ENCODE results near the gene DAGLA. TPM values are rescaled to one million over a fixed set of nuclear protein-coding genes. Genes with fewer than 3 reads are reported as not detected.

Gene DAGLA
- total RNA-seq, 1 donor from 2014 or later, result 0.18 TPM

DNA sequence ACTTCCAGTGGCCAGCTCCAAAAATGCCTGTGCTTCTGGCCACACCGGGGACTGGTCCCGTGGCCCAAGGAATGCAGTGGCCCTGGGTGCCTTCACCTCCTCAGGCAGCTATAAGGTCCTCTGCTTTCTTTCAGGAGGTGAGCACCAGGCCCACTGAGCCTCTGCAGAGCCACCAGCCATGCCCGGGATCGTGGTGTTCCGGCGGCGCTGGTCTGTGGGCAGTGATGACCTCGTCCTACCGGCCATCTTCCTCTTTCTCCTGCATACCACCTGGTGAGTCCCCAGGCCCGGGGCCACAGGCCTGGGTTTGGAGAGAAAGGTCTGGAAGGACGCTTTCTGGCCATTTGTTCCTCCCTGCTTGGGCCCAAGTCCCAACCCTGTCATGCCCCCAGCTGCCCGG is 39.8 kb downstream of the DAGLA start:
- H3K27ac Mint-ChIP-seq, result no peak overlapping the region
- H3K4me1 Mint-ChIP-seq (ENCODE audit: low read depth), result no peaks in the 10 kb centered on the region
- H3K27me3 Mint-ChIP-seq (ENCODE audit: insufficient read depth), result no peaks in the 10 kb centered on the region
- H3K36me3 Mint-ChIP-seq (ENCODE audit: low read depth), result no peaks in the 10 kb centered on the region
- no peak overlapping the region for H3K4me3 Mint-ChIP-seq
- no peak for DNase-seq (ENCODE audit: low spot score)
- H3K9me3 Mint-ChIP-seq, result no peaks in the 10 kb centered on the region
- intact Hi-C loops (cut with micrococcal nuclease), result no loop called here

DNA sequence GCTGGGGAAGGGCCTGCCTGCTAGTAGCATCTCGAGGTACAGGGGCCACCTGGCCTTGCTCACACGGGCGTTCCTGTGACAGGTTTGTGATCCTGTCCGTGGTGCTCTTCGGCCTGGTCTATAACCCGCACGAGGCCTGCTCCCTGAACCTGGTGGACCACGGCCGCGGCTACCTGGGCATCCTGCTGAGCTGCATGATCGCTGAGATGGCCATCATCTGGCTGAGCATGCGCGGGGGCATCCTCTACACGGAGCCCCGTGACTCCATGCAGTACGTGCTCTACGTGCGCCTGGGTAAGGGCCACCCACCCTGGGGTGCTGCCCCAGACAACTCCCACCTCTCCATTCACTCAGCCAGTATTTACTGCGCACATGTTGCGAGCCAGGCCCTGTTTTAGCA is 40.4 kb downstream of the DAGLA start:
- intact Hi-C loops (cut with micrococcal nuclease), result no loop called here
- DNase-seq (ENCODE audit: low spot score), result no peak
- H3K27ac Mint-ChIP-seq, result no peak overlapping the region
- H3K27me3 Mint-ChIP-seq (ENCODE audit: insufficient read depth), result no peaks in the 10 kb centered on the region
- no peak overlapping the region for H3K4me3 Mint-ChIP-seq
- no peaks in the 10 kb centered on the region for H3K9me3 Mint-ChIP-seq
- H3K4me1 Mint-ChIP-seq (ENCODE audit: low read depth), result no peaks in the 10 kb centered on the region
- H3K36me3 Mint-ChIP-seq (ENCODE audit: low read depth), result no peaks in the 10 kb centered on the region

GRCh38 chr11:61724437-61724836 is 44.2 kb downstream of the DAGLA start:
- Mint-ChIP-seq H3K27me3 (ENCODE audit: insufficient read depth) (no peaks in the 10 kb centered on the region), H3K36me3 (ENCODE audit: low read depth) (no peaks in the 10 kb centered on the region), H3K4me3 (no peak overlapping the region), H3K9me3 (no peaks in the 10 kb centered on the region), H3K4me1 (ENCODE audit: low read depth) (no peaks in the 10 kb centered on the region), H3K27ac (no peak overlapping the region)
- DNase-seq (ENCODE audit: low spot score), result no peak
- intact Hi-C loops (cut with micrococcal nuclease), result no loop called here

DNA sequence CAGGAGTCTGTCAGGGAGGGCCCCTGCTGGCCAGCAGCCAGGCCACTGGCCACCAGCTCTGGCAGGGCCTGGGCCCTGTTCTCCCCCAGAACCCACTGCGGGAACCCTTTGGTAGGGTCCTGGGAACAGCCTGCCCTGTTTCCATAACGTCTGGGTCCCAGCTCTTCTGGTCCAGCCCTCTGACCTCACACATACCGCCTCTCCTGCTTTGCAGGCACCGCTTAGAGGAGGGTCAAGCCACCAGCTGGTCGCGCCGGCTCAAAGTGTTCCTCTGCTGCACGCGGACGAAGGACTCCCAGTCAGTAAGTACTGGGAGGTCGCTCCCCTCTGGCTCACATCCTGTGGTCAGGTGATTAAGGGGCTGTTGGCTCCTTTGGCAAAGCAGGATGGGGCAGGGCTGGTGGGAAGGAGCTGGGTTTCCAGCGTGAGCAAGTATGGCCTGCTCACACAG is 45.6 kb downstream of the DAGLA start:
- intact Hi-C loops (cut with micrococcal nuclease), result no loop called here
- no peak for DNase-seq (ENCODE audit: low spot score)
- H3K36me3 Mint-ChIP-seq (ENCODE audit: low read depth), result no peaks in the 10 kb centered on the region
- H3K4me1 Mint-ChIP-seq (ENCODE audit: low read depth), result no peaks in the 10 kb centered on the region
- no peaks in the 10 kb centered on the region for H3K27me3 Mint-ChIP-seq (ENCODE audit: insufficient read depth)
- no peak overlapping the region for H3K27ac Mint-ChIP-seq
- H3K4me3 Mint-ChIP-seq, result no peak overlapping the region
- H3K9me3 Mint-ChIP-seq, result no peaks in the 10 kb centered on the region

DNA sequence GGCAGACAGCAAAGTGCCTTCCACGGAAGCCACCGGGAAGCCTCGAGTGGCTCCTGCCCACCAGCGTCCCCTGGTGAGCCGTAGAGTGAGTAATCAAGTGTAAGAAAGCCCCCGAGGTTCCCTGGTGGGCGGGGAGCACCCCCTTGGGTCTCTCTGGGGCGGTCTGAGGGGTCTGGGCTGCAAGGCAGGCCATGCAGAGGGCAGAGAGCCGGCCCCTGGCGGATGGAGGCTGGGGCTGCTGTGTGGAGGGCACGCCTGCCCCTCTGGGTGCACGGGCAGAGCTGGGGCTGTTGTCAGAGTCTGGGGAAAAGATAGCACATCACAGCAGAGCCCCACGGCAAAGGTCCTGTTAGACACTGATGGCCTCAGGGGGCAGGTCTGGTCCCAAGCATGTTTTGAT is 46.6 kb downstream of the DAGLA start:
- Mint-ChIP-seq H3K27ac (no peak overlapping the region), H3K9me3 (no peaks in the 10 kb centered on the region), H3K4me1 (ENCODE audit: low read depth) (no peaks in the 10 kb centered on the region), H3K36me3 (ENCODE audit: low read depth) (no peaks in the 10 kb centered on the region), H3K27me3 (ENCODE audit: insufficient read depth) (peaks cover 2% of the 10 kb centered on the region), H3K4me3 (no peak overlapping the region)
- no peak for DNase-seq (ENCODE audit: low spot score)
- intact Hi-C loops (cut with micrococcal nuclease), result no loop called here

DNA sequence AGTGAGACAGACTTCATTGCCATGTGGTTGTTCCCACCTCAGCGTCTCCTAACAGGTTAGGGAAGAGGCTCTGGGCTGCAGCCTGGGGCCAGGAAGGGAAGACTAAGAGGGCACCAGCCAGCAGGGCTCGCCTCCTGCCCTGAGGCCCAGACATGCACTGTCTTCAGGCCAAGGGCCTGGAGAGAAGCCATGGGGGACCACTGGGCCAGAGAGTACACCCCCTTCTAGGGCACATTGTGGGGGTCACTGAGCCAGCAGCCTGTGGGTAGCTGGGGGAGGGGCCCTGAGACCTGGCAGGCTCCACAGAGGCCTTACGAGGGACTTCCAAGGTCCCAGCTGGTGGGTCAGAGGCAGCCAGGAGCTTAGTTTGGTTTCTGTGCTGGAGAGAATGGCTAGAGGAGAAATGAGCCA is 47.2 kb downstream of the DAGLA start:
- intact Hi-C loops (cut with micrococcal nuclease), result no loop called here
- Mint-ChIP-seq H3K4me3 (no peak overlapping the region), H3K4me1 (ENCODE audit: low read depth) (no peaks in the 10 kb centered on the region), H3K27ac (no peak overlapping the region), H3K27me3 (ENCODE audit: insufficient read depth) (peaks cover 3% of the 10 kb centered on the region), H3K36me3 (ENCODE audit: low read depth) (no peaks in the 10 kb centered on the region), H3K9me3 (no peaks in the 10 kb centered on the region)
- DNase-seq (ENCODE audit: low spot score), result no peak

GRCh38 chr11:61728066-61728939 is 48.1 kb downstream of the DAGLA start:
- no peak overlapping the region for H3K4me3 Mint-ChIP-seq
- H3K4me1 Mint-ChIP-seq (ENCODE audit: low read depth), result peaks cover 2% of the 10 kb centered on the region
- H3K27me3 Mint-ChIP-seq (ENCODE audit: insufficient read depth), result peaks cover 3% of the 10 kb centered on the region
- H3K27ac Mint-ChIP-seq, result no peak overlapping the region
- no peaks in the 10 kb centered on the region for H3K9me3 Mint-ChIP-seq
- DNase-seq (ENCODE audit: low spot score), result no peak
- H3K36me3 Mint-ChIP-seq (ENCODE audit: low read depth), result no peaks in the 10 kb centered on the region
- intact Hi-C loops (cut with micrococcal nuclease), result no loop called here

- no peaks in the 10 kb centered on the region for H3K36me3 Mint-ChIP-seq (ENCODE audit: low read depth)
- peaks cover 3% of the 10 kb centered on the region for H3K27me3 Mint-ChIP-seq (ENCODE audit: insufficient read depth)
- H3K4me3 Mint-ChIP-seq, result no peak overlapping the region
- no peak overlapping the region for H3K27ac Mint-ChIP-seq
- intact Hi-C loops (cut with micrococcal nuclease), result no loop called here
- no peaks in the 10 kb centered on the region for H3K9me3 Mint-ChIP-seq
- peaks cover 4% of the 10 kb centered on the region for H3K4me1 Mint-ChIP-seq (ENCODE audit: low read depth)
- DNase-seq (ENCODE audit: low spot score), result no peak
Observed at GRCh38 chr11:61728940-61729219, 48.7 kb downstream of the DAGLA start.

DNA sequence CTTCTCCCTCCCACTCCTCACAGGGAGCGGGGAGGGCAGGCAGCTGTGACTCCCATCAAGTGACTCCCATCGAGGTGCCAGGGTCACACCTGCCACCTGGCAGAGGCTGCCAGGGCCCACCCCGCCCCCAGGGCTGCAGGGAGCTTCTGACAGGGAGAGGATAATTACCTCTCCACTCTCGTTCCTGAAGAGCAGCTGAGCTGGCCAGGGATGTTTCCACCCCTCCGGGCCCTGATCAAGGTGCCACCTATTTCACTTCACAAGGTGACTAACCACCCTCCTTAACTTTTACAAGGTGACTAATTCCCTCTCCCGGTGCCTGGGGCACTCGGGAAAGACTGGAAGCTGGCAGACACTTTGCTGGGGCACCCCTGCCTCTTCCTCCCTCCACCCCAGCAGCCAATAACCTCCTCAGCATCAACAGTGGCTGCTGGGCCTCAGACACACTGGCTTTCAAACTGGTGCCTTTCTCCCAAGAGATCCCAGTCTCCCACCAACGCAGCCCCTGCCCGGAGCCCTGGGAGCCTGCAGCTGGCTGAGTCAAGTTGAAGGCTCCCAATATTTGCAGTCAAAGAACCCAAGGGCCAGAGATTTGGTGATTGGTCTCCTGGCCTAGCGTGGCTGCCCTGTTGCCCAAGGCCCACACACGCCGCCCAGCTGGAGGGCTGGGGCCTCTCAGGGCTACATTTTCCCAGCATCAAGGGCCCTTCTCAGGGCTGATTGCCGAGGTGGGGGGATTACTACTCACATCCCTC is 50.2 kb downstream of the DAGLA start:
- H3K27ac Mint-ChIP-seq, result no peak overlapping the region

GRCh38 chr11:61731211-61731951 is 51.2 kb downstream of the DAGLA start:
- intact Hi-C loops (cut with micrococcal nuclease), result no loop called here
- H3K27ac Mint-ChIP-seq, result no peak overlapping the region
- H3K27me3 Mint-ChIP-seq (ENCODE audit: insufficient read depth), result peaks cover 3% of the 10 kb centered on the region
- no peaks in the 10 kb centered on the region for H3K36me3 Mint-ChIP-seq (ENCODE audit: low read depth)
- DNase-seq (ENCODE audit: low spot score), result no peak
- peaks cover 4% of the 10 kb centered on the region for H3K4me1 Mint-ChIP-seq (ENCODE audit: low read depth)
- H3K4me3 Mint-ChIP-seq, result no peak overlapping the region
- H3K9me3 Mint-ChIP-seq, result no peaks in the 10 kb centered on the region

More for the DNA sequence above, 50.2 kb downstream of the DAGLA start:
- Mint-ChIP-seq H3K27me3 (ENCODE audit: insufficient read depth) (peaks cover 3% of the 10 kb centered on the region), H3K9me3 (no peaks in the 10 kb centered on the region), H3K4me3 (no peak overlapping the region), H3K36me3 (ENCODE audit: low read depth) (no peaks in the 10 kb centered on the region), H3K4me1 (ENCODE audit: low read depth) (peaks cover 4% of the 10 kb centered on the region)
- intact Hi-C loops (cut with micrococcal nuclease), result no loop called here
- DNase-seq (ENCODE audit: low spot score), result no peak

DNA sequence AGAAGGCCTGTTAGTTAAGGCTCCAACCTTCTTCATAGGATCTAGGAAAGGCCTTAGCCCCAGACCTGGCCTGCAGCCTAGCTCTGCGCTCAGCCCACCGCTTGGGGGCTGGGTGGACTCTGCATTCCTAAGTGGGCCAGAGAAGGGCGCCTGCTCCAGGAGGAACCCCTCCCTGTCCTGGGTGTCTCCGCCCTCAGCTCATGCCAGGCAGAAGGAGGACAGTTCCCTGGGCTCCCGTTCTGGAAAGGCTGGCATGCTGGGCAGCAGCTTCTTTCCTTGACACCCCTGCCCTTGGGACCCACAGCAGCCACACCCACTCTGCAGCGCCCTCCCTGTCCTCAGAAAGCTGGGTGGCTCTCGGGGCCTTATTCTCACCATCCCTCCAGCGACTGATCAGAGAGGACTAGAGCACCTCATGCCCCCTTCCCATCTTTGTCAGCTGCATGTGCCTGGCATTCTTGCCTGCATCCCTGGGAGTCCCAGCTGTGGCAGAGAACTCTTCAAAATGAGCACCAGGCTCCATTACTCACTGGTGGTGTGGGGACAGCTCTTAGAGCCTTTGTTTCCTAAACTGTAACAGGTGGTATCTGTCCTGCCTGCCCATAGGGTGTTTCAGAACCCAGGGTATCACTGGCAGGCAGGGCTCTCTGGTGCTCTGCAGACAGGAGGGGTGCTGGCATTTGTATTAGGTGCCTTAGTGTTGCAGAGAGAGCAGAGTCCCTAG is 51.9 kb downstream of the DAGLA start:
- Mint-ChIP-seq H3K4me3 (no peak overlapping the region), H3K27ac (no peak overlapping the region), H3K27me3 (ENCODE audit: insufficient read depth) (peaks cover 3% of the 10 kb centered on the region), H3K36me3 (ENCODE audit: low read depth) (no peaks in the 10 kb centered on the region), H3K9me3 (no peaks in the 10 kb centered on the region), H3K4me1 (ENCODE audit: low read depth) (peaks cover 4% of the 10 kb centered on the region)
- DNase-seq (ENCODE audit: low spot score), result no peak
- intact Hi-C loops (cut with micrococcal nuclease), result no loop called here

- Mint-ChIP-seq H3K4me3 (no peak overlapping the region), H3K9me3 (no peaks in the 10 kb centered on the region), H3K27ac (no peak overlapping the region), H3K27me3 (ENCODE audit: insufficient read depth) (peaks cover 3% of the 10 kb centered on the region), H3K4me1 (ENCODE audit: low read depth) (peaks cover 4% of the 10 kb centered on the region), H3K36me3 (ENCODE audit: low read depth) (no peaks in the 10 kb centered on the region)
- intact Hi-C loops (cut with micrococcal nuclease), result loop anchor here (1.0 kb wide), 3 partner anchors 36 to 52 kb away; partner anchors contain the start of gene DAGLA
- DNase-seq (ENCODE audit: low spot score), result no peak
Observed at GRCh38 chr11:61732705-61733104, 52.5 kb downstream of the DAGLA start.
